Neuron (in vitro differentiated cells): ENCODE results near the gene SPTLC2.

Experiments
- H2AFZ ChIP-seq: one replicate; pipeline ENCODE4 v1.6.1; 2013; ENCODE audit warnings: low read depth, mild to moderate bottlenecking, inconsistent platforms, low read length, moderate library complexity
- H3K27me3 ChIP-seq: one replicate; pipeline ENCODE4 v1.6.1; 2013; ENCODE audit warnings: low read length; ENCODE audit not compliant: insufficient read depth
- H3K36me3 ChIP-seq: one replicate; pipeline ENCODE4 v1.6.1; 2013; ENCODE audit warnings: low read length; ENCODE audit not compliant: insufficient read depth
- H3K4me1 ChIP-seq: one replicate; pipeline ENCODE4 v1.6.1; 2013; ENCODE audit warnings: low read length; ENCODE audit not compliant: insufficient read depth
- H3K4me3 ChIP-seq: 2 replicates; pipeline ENCODE4 v1.5.1; 2013; ENCODE audit warnings: mild to moderate bottlenecking, low read length, moderate library complexity
- H3K9me3 ChIP-seq: one replicate; pipeline ENCODE4 v1.6.1; 2013; ENCODE audit warnings: low read length

Gene SPTLC2

DNA sequence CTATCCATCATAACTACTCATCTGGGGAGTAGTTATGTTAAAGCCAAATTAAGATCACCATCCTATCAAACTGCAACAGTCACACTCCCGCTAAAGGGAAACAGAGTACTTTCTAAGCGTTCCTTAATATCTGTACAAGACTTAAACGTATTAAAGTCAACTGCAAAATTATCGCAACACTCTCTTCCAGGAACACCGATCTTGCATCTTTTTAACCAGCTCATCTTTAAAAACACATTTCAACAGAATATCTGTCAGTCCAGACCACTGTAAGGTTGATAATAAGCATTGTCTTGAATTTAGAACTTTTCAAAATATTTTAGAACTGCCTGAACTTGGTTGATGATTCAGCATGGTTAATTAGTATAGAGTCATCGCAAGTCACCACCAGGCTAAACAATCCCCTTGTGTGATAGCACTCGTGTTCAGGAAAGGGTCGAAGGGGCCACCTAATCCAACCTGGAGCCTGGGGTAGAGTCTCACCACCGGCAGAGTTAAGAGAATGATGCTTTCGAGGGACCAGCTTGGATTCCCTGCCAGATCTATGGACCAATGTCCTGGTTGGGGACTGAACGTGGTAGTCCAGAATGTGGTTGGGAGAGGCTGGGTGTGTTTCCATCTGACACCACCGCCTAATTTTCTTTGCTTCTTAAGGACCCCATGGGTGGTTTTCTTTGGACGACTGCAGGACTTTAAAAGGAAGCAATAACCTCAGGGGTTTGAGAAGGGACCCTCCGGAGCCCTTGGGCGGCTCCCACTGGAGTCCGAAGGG lies 890 bp downstream of the SPTLC2 start:
- H3K4me1 ChIP-seq: peaks cover 10% of the 10 kb centered on the region
- peak overlapping the region; percentile 66 for H2AFZ ChIP-seq
- peak overlapping the region; percentile 86 for H3K4me3 ChIP-seq
- no peaks in the 10 kb centered on the region for H3K36me3 ChIP-seq
- H3K9me3 ChIP-seq: no peaks in the 10 kb centered on the region
- no peaks in the 10 kb centered on the region for H3K27me3 ChIP-seq

GRCh38 chr14:77613201-77613600 lies 3.2 kb downstream of the SPTLC2 start:
- Histone ChIP-seq H2AFZ (no peak overlapping the region), H3K36me3 (no peaks in the 10 kb centered on the region), H3K4me1 (peaks cover 10% of the 10 kb centered on the region), H3K9me3 (no peaks in the 10 kb centered on the region), H3K4me3 (no peak overlapping the region), H3K27me3 (no peaks in the 10 kb centered on the region)

DNA sequence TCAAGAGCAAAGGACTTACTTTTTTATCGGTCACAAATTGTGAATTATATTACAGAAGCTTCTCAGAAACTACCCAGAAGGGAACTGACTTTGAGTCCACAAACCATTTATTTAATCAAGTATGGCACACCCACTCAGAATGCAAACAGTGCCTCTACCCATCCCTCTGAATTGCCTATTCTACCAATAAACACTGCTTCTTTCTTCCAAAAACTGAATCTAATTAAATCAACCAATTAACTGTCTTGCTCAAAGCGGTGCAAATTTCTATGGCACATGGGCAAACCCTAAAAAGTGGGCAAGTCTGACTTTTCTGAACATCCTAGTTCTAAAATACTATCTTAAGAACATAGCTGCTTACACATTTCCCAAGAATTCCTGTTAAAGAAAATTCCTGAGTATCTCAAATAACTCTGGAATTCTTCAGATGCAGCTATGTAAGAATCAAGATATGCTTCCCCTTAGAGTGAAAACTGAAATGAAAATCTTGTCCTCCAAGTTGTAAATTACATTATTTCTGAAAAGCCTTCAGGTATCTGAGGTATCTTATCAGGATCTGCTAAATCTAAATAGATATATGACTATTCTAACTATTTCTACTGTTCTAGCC lies 4.3 kb downstream of the SPTLC2 start:
- H3K4me1 ChIP-seq: peaks cover 13% of the 10 kb centered on the region
- H3K27me3 ChIP-seq: no peaks in the 10 kb centered on the region
- H3K4me3 ChIP-seq: no peak overlapping the region
- H2AFZ ChIP-seq: no peak overlapping the region
- no peaks in the 10 kb centered on the region for H3K9me3 ChIP-seq
- H3K36me3 ChIP-seq: no peaks in the 10 kb centered on the region

- no peaks in the 10 kb centered on the region for H3K27me3 ChIP-seq
- H3K36me3 ChIP-seq: no peaks in the 10 kb centered on the region
- no peak overlapping the region for H2AFZ ChIP-seq
- peaks cover 10% of the 10 kb centered on the region for H3K4me1 ChIP-seq
- H3K9me3 ChIP-seq: no peaks in the 10 kb centered on the region
- no peak overlapping the region for H3K4me3 ChIP-seq
Measured at GRCh38 chr14:77610553-77610952, 5.9 kb downstream of the SPTLC2 start.

DNA sequence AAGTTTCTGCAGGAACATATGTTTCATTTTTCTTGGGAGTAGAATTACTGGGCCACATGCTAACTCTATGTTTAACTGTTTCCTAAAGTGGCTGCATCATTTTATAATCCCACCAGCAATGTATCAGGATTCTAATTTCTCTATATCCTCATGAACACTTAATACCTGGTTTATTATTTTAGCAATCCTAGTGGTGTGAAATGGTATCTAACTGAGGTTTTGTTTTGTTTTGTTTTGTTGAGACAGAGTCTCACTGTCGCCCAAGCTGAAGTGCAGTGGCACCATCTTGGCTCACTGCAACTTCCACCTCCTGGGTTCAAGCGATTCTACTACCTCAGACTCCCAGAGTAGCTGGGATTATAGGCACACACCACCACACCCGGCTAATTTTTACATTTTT lies 6.5 kb downstream of the SPTLC2 start:
- no peaks in the 10 kb centered on the region for H3K27me3 ChIP-seq
- H3K4me1 ChIP-seq: peaks cover 4% of the 10 kb centered on the region
- no peak overlapping the region for H2AFZ ChIP-seq
- no peaks in the 10 kb centered on the region for H3K36me3 ChIP-seq
- H3K9me3 ChIP-seq: no peaks in the 10 kb centered on the region
- H3K4me3 ChIP-seq: no peak overlapping the region

DNA sequence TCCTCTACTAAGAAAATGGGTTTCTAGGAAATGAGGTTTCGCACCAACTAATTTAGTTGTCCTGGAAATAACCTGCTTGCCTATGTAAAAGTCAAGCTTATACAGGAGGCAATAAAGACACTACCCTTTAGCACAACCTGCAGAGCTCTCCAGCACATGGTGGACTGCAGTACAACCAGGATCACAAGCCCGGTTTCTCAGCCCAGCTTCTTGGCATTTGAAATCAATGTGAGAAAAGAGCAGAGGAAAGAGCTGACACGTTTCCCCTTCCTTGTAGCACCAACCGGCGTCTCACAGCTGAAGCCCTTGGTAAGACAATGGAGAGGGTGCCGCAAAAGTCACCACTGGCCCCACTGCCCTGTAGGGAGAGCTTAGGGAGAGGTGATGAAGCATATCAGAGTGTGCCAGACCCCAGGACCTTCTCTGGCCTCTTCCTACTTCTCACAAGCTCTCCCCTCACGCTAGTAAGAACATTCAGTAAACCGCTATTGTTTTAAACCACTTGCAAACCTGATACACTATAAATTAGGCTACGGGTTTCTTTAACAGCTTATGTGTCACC lies 8.6 kb downstream of the SPTLC2 start:
- H3K27me3 ChIP-seq: no peaks in the 10 kb centered on the region
- H3K4me3 ChIP-seq: no peak overlapping the region
- no peak overlapping the region for H2AFZ ChIP-seq
- H3K36me3 ChIP-seq: no peaks in the 10 kb centered on the region
- peaks cover 2% of the 10 kb centered on the region for H3K4me1 ChIP-seq
- H3K9me3 ChIP-seq: no peaks in the 10 kb centered on the region

GRCh38 chr14:77605392-77605972 lies 11.0 kb downstream of the SPTLC2 start:
- H3K36me3 ChIP-seq: no peaks in the 10 kb centered on the region
- H3K27me3 ChIP-seq: no peaks in the 10 kb centered on the region
- no peak overlapping the region for H2AFZ ChIP-seq
- H3K9me3 ChIP-seq: no peaks in the 10 kb centered on the region
- peaks cover 2% of the 10 kb centered on the region for H3K4me1 ChIP-seq
- H3K4me3 ChIP-seq: no peak overlapping the region

- Histone ChIP-seq H3K9me3 (no peaks in the 10 kb centered on the region), H3K4me3 (no peak overlapping the region), H2AFZ (no peak overlapping the region), H3K36me3 (no peaks in the 10 kb centered on the region), H3K4me1 (peaks cover 2% of the 10 kb centered on the region), H3K27me3 (no peaks in the 10 kb centered on the region)
Measured at GRCh38 chr14:77603654-77604255, 12.7 kb downstream of the SPTLC2 start.

- H3K9me3 ChIP-seq: no peaks in the 10 kb centered on the region
- H2AFZ ChIP-seq: no peak overlapping the region
- H3K36me3 ChIP-seq: no peaks in the 10 kb centered on the region
- peaks cover 2% of the 10 kb centered on the region for H3K4me1 ChIP-seq
- H3K27me3 ChIP-seq: no peaks in the 10 kb centered on the region
- no peak overlapping the region for H3K4me3 ChIP-seq
Measured at GRCh38 chr14:77603031-77603430, 13.4 kb downstream of the SPTLC2 start.

DNA sequence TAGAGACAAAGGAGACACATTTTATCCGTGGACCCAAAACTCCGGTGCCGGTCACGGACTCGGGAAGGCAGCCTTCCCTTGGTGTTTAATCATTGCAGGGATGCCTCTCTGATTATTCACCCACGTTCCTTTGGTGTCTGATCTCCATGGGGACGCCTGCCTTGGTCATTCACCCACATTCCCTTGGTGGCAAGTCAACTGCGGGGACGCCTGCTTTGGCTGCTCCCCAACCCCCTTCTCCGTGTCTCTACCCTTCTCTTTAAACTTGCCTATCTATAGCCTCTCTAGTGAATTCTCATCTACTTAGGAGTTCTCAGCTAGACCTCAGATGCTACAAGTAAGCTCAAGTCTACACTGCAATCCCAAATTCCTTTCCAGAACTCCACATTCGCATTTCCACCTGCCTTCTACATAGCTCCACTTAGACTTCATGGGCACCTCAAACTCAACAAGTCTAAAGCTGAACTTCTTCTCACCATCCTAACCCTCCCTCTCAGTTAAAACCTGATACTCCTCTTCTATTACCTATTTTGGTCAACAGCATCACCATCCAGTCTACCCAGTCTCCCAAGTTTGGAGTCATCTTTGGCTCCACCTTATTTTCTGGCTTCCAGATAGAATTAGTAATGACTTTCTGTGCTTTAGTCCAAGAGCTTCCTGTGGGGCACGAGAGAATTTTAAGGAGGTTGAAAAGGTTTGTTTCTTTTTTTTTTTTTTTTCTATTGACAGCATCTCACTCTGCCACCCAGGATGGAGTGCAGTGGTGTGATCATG lies 14.4 kb downstream of the SPTLC2 start:
- Histone ChIP-seq H3K4me3 (no peak overlapping the region), H3K27me3 (no peaks in the 10 kb centered on the region), H3K4me1 (no peaks in the 10 kb centered on the region), H3K36me3 (peaks cover 2% of the 10 kb centered on the region), H2AFZ (no peak overlapping the region), H3K9me3 (no peaks in the 10 kb centered on the region)

DNA sequence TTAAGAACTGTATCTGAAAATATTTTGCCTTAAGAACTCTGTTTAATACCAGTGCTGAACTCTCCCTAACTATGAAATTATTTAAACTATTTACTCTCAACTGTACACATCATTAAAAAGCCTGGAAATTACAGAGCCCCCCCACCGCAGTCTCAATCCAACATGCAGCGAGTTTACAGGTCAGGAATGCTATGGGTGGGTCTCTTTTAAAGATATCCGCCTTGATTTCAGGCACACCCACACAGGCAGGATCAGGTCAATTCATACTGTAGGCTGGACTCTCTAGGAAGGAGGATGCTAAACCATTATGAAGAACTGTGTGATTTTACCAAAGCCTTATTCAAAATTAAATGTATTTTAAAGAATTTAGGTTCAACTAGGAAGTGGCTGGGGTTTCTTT lies 16.5 kb downstream of the SPTLC2 start:
- H3K27me3 ChIP-seq: no peaks in the 10 kb centered on the region
- no peak overlapping the region for H2AFZ ChIP-seq
- H3K9me3 ChIP-seq: no peaks in the 10 kb centered on the region
- no peaks in the 10 kb centered on the region for H3K4me1 ChIP-seq
- H3K36me3 ChIP-seq: peaks cover 16% of the 10 kb centered on the region
- no peak overlapping the region for H3K4me3 ChIP-seq

- no peaks in the 10 kb centered on the region for H3K9me3 ChIP-seq
- no peak overlapping the region for H3K4me3 ChIP-seq
- no peaks in the 10 kb centered on the region for H3K4me1 ChIP-seq
- peaks cover 19% of the 10 kb centered on the region for H3K36me3 ChIP-seq
- H3K27me3 ChIP-seq: no peaks in the 10 kb centered on the region
- H2AFZ ChIP-seq: no peak overlapping the region
Measured at GRCh38 chr14:77598366-77599070, 17.9 kb downstream of the SPTLC2 start.
